NCI-H2196 (cell line): Measurements from ENCODE around the gene RAB27A.
"Not testable (repeated sequence)": the region's sequence is repeated elsewhere in the genome, so short reads cannot be mapped to it uniquely, and the experiment has no call there.

ENCODE experiments used
- DNase-seq: peaks from one replicate; lab custom pipeline; 2025; ENCODE audit not compliant: unreplicated experiment; lab: John Stamatoyannopoulos, UW

Gene RAB27A

DNA sequence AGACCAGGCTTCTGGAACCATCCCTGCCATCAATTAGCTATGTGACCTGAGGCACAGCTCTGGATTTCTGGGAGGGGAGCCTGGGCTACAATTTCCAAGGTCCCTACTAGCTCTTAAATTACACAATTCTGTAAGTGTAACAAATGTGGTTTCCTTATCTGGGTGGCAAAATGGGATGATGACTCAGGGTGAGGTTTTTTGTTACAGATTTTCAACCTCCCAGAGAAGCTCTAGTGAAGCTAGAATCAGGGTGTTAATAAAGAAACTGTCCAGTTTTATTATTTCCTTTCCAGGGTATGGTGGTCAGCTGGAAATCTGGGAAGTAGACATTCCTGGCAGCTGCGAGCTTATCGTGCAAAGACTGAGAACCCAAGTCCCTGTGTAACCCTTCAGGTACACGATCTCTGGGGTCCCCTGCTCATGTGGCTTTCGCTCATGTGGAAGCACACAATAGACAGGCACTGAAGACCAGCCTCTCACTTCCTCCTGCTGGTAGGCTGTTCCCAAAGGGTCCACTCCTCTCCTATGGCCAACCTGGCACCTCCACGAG is 7.3 kb downstream of the RAB27A start:
- no peak for DNase-seq

DNA sequence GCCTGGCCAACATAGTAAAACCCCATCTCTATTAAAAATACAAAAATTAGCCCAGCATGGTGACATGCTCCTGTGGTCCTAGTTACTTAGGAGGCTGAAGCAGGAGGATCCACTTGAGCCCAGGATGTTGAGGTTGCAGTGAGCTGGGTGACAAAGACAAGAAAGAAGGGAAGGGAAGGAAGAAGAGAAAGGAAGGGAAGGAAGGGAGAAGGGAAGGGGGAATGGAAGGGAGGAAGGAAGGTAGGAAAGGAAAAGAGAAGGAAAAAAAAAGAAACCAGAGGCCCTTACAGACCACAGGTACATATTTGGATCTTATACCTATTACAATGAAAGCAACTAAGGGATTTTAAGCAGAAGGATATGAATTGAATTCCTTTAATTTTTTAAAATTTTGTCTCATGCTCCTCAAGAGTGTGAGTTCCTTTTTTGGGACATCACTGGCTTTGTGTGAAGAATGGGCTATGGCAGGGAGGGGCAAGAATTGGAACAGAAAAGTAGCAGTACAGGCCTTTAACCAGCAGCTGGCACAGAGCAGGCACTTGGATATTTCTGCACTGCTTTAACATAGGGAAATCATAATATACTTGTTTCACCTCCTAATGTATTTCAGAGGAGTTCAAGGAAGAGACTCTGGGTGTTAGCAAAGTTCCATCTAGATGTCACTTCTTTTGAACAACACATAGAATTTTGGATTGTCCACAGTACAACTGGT is 7.9 kb downstream of the RAB27A start:
- DNase-seq = no peak

DNA sequence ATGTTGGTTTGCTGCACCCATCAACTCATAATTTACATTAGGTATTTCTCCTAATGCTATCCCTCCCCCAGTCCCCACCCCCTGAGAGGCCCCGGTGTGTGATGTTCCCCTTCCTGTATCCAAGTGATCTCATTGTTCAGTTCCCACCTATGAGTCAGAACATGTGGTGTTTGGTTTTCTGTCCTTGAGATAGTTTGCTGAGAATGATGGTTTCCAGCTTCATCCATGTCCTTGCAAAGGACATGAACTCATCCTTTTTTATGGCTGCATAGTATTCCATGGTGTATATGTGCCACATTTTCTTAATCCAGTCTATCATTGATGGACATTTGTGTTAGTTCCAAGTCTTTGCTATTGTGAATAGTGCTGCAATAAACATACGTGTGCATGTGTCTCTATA is 9.0 kb downstream of the RAB27A start:
- DNase-seq = not testable (repeated sequence)

DNA sequence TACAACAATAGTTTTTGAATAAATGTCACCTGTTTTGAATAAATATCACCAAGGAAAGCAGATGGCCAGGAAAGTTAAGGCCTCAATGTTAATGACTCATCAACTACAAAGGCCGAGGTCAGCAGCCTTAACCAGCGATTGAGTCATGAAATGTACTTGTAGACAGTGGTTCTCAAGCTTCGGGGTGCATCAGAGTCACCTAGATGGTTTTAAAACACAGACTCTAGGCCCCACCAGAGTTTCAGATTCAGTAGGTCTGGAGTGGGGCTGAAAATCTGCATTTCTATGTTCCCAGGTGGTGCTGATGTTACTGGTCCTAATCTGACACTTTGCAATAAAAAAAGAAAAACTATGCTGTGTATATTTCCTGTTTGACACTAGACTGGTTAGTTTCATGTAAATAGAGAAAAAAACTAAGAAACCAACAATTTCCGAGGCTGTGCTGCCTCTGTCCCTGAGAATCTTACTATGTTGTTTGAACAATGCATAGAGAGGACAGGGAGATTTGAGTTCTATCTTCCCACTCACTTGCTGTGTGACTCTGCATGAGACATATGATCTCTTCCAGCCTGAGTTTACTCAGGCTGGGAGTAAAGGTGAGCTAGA is 9.8 kb downstream of the RAB27A start:
- DNase-seq = no peak

DNA sequence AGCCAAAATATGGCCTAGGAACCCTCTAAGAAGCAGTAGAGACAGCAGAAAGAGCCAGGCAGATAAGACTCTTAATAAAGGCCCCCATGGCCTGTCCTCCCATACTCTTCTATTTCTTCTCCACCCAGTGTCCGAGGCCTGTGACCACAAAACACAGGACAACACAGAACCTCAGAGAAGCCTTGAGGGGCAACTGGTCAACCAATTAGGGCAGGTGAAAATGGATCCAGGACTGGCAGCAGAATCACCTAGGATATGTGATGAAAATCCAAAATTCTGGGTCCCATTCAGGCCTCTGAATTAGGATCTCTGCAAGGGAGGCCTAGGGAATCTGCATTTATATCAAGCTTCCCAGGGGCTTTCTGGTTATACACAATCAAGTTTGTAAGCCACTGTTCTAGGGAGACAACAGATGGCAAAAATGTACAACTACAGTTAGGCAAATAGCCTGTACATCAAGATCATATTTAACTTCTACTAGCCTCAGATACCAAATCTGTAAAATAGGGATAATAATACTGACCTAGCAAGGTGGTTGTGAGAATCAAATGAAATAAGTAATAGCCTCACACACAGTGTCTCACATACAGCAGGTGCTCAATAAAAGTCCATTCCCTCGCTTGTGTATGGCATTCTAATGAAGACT is 10.4 kb downstream of the RAB27A start:
- DNase-seq = no peak

DNA sequence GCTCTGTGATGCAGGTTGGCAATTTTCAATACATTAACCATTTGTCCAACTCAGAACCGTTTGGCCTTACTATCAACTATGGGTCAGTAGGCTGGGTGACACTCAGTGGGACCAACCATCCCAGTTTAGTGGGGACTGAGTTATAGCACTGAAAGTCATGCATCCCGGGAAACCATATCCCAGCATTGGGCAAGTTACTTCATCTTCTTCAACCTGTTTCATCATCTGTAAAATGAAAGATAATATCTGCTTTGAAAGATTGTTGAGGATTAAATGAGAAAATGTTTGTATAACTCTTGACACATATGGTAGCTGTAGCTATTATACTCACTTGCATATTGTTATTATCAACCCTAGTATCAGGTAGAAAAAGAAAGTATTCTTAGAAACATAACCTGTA is 11.9 kb downstream of the RAB27A start:
- DNase-seq = no peak

DNA sequence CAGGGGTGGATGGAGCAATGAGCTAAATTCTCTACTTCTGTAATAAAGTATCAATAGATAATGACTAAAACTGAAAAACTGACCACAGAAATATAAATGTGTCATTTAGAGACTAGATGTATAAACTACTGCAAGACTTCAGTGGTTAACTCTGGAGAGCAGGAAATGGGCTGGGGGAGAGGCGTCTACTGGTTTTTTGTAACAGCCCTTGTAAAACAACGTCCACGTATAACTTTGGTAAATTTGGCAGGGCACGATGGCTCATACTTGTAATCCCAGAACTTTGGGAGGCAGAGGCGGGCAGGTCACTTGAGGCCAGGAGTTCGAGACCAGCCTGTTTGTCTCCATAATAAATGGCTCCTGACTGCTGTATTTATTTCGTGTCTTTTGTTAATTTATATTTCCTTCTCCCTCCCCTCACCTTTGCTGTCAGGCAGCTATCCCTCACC is 12.5 kb downstream of the RAB27A start:
- no peak for DNase-seq

DNA sequence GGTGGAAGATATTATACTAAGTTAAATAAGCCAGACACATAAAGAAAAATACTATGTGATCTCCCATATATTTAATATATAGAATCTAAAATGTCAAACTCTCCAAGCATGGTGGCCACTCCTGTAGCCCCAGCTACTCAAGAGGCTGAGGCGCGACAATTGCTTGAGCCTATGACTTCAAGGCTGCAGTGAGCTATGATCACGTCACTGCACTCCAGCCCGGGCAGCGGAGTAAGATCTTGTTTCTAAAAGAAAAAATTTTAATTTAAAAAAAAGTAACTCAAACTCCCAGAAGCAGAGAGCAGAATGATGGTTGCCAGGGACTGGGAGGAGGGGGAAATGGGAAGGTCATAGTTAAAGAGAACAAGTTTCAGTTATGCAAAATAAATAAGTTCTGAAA is 13.3 kb downstream of the RAB27A start:
- DNase-seq = no peak

DNA sequence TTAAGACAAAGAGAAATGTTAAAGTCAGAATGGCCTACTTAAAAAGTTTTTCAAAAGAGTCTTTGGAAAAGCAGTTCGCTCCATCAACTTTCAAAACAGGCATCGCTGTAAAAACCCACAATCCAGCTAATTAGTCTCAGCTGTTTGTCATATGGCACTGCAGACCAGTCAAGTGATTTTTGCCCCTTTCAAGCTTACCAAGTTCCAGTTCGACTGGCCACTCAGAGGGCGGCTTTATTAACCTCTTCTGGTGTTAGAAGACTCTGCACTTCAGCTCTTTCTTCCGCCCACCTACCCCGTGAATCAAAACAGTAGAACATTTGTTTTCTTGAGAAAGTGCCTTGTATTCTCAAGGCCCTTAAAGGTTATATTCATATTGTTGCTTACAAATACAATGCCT is 19.3 kb downstream of the RAB27A start:
- no peak for DNase-seq

DNA sequence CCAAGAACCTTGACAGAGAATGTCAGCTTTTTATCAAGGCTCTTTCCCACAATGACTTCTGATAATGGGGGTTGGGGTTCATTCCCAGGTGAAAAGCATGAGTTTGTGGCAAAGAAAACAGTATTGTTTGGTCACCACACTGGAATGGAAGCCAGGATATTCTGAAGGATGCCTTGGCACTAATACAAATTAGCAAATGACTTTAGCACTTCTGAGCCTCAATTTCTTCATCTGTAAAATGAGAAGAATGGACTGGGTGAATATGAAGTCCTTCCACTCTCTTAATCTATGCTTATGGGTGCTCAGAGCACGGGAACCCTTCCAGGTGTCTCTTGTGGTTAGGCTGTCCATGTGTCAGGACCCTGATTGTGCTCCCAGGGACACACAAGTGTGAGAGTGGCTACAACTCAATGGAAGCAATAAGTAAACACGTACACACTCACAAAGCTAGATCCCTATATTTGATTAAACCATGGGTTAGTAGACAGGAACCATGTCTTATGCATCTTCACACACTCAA is 21.4 kb downstream of the RAB27A start:
- no peak for DNase-seq

DNA sequence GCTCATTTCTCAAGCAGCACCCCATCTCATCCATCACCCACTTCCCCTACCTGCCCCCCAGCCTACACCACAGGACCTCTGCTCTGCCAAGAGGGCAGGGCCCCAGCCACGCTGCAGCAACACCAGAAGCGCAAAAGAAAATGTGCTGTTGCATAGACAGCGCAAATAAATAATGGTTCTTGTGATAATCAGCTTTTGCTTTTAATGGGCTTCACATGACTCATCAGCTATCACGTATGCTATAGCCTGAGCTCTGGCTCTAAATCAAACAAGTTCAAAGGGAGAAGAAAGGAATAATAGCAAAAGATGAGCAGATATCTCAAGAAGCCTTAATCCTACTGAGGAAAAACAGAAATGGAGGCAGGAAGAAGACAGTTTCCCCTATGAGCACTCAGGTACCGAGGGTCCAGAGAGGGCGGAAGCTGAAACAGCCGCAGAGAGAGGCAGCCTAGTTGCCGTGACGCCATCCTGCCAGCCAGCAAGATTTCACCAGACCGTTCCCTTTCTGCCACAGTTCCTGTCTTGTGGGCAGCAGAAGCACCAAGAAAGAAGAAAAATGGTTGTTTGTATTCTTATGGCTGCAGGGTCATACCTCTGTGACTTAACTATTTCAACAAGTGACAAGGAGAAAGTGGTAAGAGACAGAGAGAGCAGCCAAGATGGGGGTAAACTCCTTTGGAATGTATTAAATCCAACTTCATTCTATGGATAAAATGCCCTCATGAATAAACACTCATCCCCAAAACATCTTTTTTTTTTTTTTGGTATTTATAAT is 22.0 kb downstream of the RAB27A start:
- DNase-seq = no peak

DNA sequence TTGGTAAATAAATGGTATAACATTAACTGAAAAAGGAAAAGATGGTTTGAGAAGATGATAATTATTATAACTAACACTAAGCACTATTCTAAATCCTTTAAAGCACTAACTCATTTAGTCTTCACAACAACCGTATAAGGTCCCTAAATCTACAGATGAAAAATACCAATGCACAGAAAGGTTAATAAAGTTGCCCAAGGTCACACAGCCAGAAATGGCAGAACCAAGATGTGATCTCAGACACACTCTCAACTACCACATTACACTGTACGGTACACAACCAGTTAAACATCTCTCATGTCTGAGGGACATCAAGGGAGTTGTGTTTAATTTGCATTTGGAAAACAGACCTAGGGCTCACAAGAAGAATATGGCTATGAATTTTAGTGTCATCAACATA is 23.1 kb downstream of the RAB27A start:
- no peak for DNase-seq

DNA sequence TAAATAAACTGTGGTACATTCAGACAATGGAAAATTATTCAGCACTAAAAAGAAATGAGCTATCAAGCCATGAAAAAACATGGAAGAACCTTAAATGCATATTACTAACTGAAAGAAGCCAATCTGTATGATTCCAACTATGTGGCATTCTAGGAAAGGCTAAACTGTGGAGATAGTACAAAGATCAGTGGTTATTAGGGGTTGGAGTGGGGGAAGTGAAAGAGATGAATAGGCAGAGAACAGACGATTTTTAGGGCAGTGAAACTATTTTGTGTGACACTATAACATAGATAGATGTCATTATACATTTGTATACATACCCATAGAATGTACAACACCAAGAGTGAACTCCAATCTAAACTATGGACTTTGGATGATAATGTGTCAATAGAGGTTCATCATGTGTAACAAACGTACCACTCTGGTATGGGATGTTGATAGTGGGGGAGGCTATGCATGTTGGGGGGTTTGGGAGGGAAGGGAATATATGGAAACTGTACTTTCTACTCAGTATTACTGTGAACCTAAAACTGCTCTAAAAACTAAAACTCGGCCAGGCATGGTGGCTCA is 29.0 kb downstream of the RAB27A start:
- no peak for DNase-seq

DNA sequence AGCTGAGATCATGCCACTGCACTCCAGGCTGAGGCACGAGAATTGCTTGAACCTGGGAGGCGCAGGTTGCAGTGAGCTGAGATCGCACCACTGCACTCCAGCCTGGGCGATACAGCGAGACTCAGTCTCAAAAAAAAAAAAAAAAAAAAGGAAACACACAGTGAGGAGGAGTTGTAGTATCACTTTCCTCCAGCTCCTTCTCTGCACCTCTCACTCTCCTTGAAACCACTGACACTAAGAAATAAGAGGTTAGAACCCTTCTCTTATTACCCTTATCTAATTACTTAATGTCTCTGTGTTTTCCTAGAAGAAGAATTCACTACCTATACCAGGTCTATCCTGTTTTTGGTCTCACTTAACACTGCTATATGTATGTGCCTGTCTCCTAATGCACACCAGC is 31.7 kb downstream of the RAB27A start:
- no peak for DNase-seq

DNA sequence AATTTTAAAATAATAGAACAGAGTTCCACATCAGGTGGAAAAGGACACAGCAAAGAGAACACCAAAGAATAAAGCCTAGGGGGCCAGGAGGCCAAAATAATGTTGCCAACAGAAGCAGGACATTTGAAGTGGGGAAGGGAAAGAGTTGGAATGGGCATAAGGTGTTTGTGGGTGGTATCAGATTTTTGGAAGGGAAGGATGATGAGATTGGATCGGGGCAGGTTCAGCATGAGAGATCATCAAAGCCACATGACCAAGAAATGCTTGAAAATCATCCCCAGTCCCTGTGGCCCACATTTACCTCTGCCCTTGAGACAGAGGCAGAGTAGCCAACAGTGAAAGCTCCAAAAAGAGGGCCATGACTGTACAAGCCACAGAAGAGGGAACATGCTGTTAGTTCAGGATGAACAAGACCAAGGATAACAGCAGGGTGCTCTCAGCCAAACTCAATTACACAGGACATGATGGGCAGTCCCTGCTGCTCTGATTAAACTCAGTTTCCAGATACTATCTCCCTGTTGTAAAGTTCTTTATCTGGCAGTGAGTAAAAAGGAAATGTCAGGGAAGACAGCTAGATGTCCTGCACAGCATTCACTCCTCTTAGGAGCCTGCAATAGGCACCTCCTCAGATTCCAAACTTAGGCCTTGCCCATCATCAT is 32.5 kb downstream of the RAB27A start:
- no peak for DNase-seq

DNA sequence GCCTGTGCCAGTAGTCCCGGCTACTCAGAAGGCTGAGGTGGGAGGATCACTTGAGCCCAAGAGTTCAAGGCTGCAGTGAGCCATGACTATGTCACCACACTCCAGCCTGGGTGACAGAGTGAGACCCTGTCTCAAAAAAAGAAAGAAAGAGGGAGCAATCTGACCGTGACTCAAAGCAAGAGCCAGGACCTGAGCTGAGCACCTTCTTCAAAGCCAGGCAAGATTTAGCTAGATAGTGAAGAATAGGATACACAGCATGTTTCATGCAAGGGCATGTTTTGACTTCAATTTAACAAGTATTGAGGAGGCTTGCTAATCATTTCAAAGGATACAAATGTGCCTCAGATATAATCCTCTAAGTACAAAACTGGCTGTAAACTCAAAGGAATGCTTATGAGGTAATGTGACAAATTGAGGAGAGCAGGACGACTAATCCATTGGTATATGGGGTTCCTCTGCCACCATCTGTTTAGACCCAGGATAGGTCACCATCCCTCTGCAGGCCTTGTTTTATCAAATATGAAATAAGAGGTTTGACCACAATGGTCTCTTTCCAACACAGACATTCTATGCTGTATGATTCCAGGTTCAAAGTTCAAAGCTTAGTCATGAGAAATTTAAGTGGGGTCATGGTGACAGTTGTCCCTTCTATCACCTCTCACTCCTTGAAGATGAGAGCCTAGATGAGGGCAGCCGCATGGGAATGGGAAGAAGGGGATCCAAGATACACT is 33.2 kb downstream of the RAB27A start:
- no peak for DNase-seq

DNA sequence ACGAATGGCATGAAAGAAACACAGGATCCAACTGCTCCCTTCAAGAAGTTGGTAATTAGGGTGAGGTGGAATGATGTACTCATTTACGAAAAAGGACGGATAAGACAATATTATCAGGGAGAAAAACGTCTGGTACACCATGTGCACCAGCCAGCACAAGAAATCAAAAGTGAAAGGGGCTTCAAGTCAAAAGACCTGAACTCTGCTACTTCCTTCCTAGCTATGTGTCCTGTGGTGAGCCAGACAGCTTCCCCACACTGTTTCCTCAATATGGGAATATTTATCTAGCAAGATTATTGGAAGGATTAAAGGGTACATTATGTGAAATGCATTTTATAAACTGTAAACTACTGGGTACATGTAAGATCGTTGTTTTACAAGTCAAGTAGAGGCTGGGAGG is 33.9 kb downstream of the RAB27A start:
- DNase-seq = no peak

DNA sequence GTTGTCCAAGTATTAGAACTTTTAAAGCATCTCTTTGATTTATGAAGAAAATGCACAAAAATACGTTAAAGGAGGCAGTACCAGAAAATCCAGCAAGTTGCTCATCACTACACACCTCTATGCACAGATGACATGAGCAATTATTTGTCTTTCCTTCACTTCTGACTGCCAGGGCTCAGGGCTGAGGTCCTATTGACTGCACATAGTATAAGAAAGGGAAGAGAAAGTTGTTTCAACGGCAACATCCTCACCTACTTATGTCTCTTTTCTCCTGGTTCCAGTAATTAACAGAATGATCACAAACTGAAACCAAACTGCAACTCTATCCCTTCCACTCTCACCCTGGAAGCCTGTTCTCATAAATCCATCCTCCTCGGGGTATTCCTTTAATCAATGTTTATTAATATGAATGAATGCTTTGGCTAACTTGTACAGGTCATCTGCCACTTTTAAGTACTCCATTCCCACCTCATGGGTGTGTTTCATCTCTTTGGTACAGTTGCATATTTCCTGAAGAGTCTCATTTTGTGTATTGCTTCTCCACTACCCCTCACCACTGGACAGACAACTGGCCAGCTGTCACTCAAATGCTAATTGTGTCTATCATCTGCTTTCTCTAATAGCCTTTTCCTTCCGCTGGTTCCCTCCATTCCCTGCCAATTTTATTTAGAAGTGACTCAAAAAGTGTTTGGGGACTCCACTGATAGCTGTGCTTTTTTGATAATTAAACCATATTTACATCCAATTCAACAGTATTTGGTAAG is 34.5 kb downstream of the RAB27A start:
- no peak for DNase-seq

DNA sequence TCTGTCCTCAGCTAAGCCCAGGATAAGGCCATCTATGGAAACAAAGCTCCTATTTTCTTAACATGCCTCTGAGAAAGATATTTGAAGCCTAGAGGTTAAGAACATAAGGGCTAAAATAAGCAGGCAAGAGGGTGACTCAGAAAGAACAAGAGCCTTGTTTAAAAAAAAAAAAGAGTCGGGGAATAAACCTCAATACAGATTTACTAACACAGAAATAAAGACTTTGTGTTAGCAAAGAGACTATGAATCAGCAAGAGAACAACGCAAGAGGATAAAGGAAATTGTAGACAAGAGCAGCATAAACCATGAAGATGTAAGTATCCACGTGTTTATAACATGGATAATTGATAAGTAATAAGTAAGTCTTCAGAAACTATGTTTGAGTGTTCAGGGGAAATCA is 36.0 kb downstream of the RAB27A start:
- no peak for DNase-seq
